Common myeloid progenitor, CD34-positive (primary cell): ENCODE measurements around the gene CD2AP.
"Not testable (repeated sequence)": the region's sequence is repeated elsewhere in the genome, so short reads cannot be mapped to it uniquely, and the experiment has no call there.

Experiments used
- CTCF ChIA-PET: fragments of 350-600 bp; sonication (Branson Sonifier 250); formaldehyde crosslinking; loops from one replicate; lab custom pipeline; 2021; ENCODE audit warnings: antibody characterized with exemption; lab: Charles Lee
- POLR2A ChIA-PET: fragments of 350-600 bp; sonication (Branson Sonifier 250); formaldehyde crosslinking; loops from one replicate; lab custom pipeline; 2021; ENCODE audit warnings: antibody characterized with exemption; lab: Charles Lee
- DNase-seq, 3 donors: peaks; one replicate each; pipeline versions ENCODE4 v3.0.0 to v3.0.0-alpha.2; 2013
- H3K27ac ChIP-seq, 2 experiments: 1 replicate in 1 of 2; 2 replicates in 1 of 2; pipeline ENCODE4 v1.7.0; 2013; ENCODE audit warnings: inconsistent platforms in 2 of 2, low read length in 2 of 2, mild to moderate bottlenecking in 2 of 2, low read depth in 1 of 2, moderate library complexity in 1 of 2; ENCODE audit not compliant: severe bottlenecking in 2 of 2, insufficient read depth in 1 of 2, poor library complexity in 1 of 2
- H3K27me3 ChIP-seq, 5 experiments: replicated peaks in 2 of 5; 1 replicate in 3 of 5; 2 replicates in 2 of 5; pipeline versions ENCODE4 v1.6.1 to v1.7.0; 2013; ENCODE audit warnings: low read length in 4 of 5, mild to moderate bottlenecking in 2 of 5, moderate library complexity in 2 of 5, inconsistent platforms in 1 of 5; ENCODE audit not compliant: insufficient read depth in 5 of 5, control insufficient read depth in 4 of 5
- H3K36me3 ChIP-seq, 4 experiments: 1 replicate in 2 of 4; 2 replicates in 2 of 4; pipeline versions ENCODE4 v1.6.1 to v1.7.0; 2013; ENCODE audit warnings: low read length in 3 of 4, control low read depth in 1 of 4, mild to moderate bottlenecking in 1 of 4; ENCODE audit not compliant: control insufficient read depth in 4 of 4, insufficient read depth in 4 of 4
- H3K4me1 ChIP-seq, 4 experiments: 1 replicate in 3 of 4; 2 replicates in 1 of 4; pipeline versions ENCODE4 v1.6.1 to v1.7.1; 2013; ENCODE audit warnings: low read length in 3 of 4, mild to moderate bottlenecking in 3 of 4, control low read depth in 1 of 4, inconsistent platforms in 1 of 4, moderate library complexity in 1 of 4; ENCODE audit not compliant: control insufficient read depth in 4 of 4, insufficient read depth in 4 of 4; ENCODE audit errors: control extremely low read depth in 1 of 4
- H3K4me3 ChIP-seq, 7 experiments: 1 replicate in 4 of 7; 2 replicates in 3 of 7; pipeline versions ENCODE4 v1.5.1 to v1.7.0; 2013; ENCODE audit warnings: mild to moderate bottlenecking in 7 of 7, low read length in 6 of 7, moderate library complexity in 6 of 7, inconsistent platforms in 2 of 7, low read depth in 2 of 7, control low read depth in 1 of 7; ENCODE audit not compliant: insufficient read depth in 4 of 7, control insufficient read depth in 1 of 7; ENCODE audit errors: extremely low read depth in 1 of 7
- H3K9me3 ChIP-seq, 5 experiments: 1 replicate in 4 of 5; 2 replicates in 1 of 5; pipeline versions ENCODE4 v1.6.1 to v1.7.1; 2013; ENCODE audit warnings: low read length in 4 of 5, mild to moderate bottlenecking in 2 of 5, inconsistent platforms in 1 of 5, low read depth in 1 of 5, moderate library complexity in 1 of 5; ENCODE audit not compliant: control insufficient read depth in 4 of 5, insufficient read depth in 2 of 5; ENCODE audit errors: control extremely low read depth in 1 of 5
- WGBS: methylation state at CpG from one replicate; pipeline ENCODE4 v1.1.5; 2013; ENCODE audit not compliant: insufficient coverage; 5-methylcytosine and 5-hydroxymethylcytosine counted together

Gene CD2AP

GRCh38 chr6:47647188-47647587 is 169.6 kb downstream of the CD2AP start:
- POLR2A ChIA-PET = no interaction called here
- no peak overlapping the region for H3K4me3 ChIP-seq
- H3K27me3 ChIP-seq = no peaks in the 10 kb centered on the region
- no peaks in the 10 kb centered on the region for H3K9me3 ChIP-seq
- CTCF ChIA-PET = interaction anchor here (1.5 kb wide), 1 partner anchor 14 kb away, joined by 3 read pairs; no protein-coding TSS in a partner anchor
- no peak for DNase-seq
- WGBS = no CpG with 5 or more reads among the region's 1 CpG
- peaks cover 0 to 11% (median 5%) of the 10 kb centered on the region in 4 experiments for H3K4me1 ChIP-seq
- H3K36me3 ChIP-seq = no peaks in the 10 kb centered on the region
- no peak overlapping the region for H3K27ac ChIP-seq

- POLR2A ChIA-PET, DNase-seq, H3K4me3 ChIP-seq, H3K9me3 ChIP-seq, H3K36me3 ChIP-seq, H3K27ac ChIP-seq, H3K27me3 ChIP-seq: not testable (repeated sequence)
- WGBS = 98% methylated on average over 4 of the region's 4 CpGs
- peaks cover 0 to 11% (median 5%) of the 10 kb centered on the region in 4 experiments for H3K4me1 ChIP-seq
- CTCF ChIA-PET = interaction anchor here (1.5 kb wide), 1 partner anchor 14 kb away, joined by 3 read pairs; no protein-coding TSS in a partner anchor
Observed at GRCh38 chr6:47647626-47648025, 170.0 kb downstream of the CD2AP start.

GRCh38 chr6:47648031-47648430 is 170.4 kb downstream of the CD2AP start:
- CTCF ChIA-PET = interaction anchor here (1.5 kb wide), 1 partner anchor 15 kb away, joined by 3 read pairs; no protein-coding TSS in a partner anchor
- Histone ChIP-seq H3K27ac (no peak overlapping the region), H3K4me1 (peaks cover 0 to 11% (median 5%) of the 10 kb centered on the region in 4 experiments), H3K27me3 (no peaks in the 10 kb centered on the region), H3K4me3 (no peak overlapping the region), H3K36me3 (no peaks in the 10 kb centered on the region), H3K9me3 (no peaks in the 10 kb centered on the region)
- WGBS = 100% methylated on average over 1 of the region's 2 CpGs
- POLR2A ChIA-PET = no interaction called here
- DNase-seq = no peak

GRCh38 chr6:47650553-47651432 is 173.2 kb downstream of the CD2AP start:
- CTCF ChIA-PET = interaction anchor here (0.8 to 1.1 kb wide), 2 partner anchors 10 to 19 kb away, joined by 3 read pairs; no protein-coding TSS in a partner anchor
- Histone ChIP-seq H3K9me3 (no peaks in the 10 kb centered on the region), H3K27ac (no peak overlapping the region)

GRCh38 chr6:47651505-47651944 is 173.9 kb downstream of the CD2AP start:
- POLR2A ChIA-PET = no interaction called here
- CTCF ChIA-PET = interaction anchor here (1.1 kb wide), 1 partner anchor 20 kb away, joined by 3 read pairs; no protein-coding TSS in a partner anchor
- H3K27ac ChIP-seq = no peak overlapping the region
- peaks cover 0 to 11% (median 5%) of the 10 kb centered on the region in 4 experiments for H3K4me1 ChIP-seq
- H3K36me3 ChIP-seq = no peaks in the 10 kb centered on the region
- no peak for DNase-seq
- 80% methylated on average over 4 of the region's 6 CpGs for WGBS
- no peaks in the 10 kb centered on the region for H3K9me3 ChIP-seq
- H3K27me3 ChIP-seq = no peaks in the 10 kb centered on the region
- no peak overlapping the region for H3K4me3 ChIP-seq

More at GRCh38 chr6:47650553-47651432, 173.2 kb downstream of the CD2AP start:
- Histone ChIP-seq H3K4me3 (no peak overlapping the region), H3K27me3 (no peaks in the 10 kb centered on the region), H3K4me1 (peaks cover 0 to 11% (median 5%) of the 10 kb centered on the region in 4 experiments), H3K36me3 (no peaks in the 10 kb centered on the region)
- WGBS = 92% methylated on average over 2 of the region's 3 CpGs
- peak; percentile 2 to 50 (median 45) for DNase-seq
- POLR2A ChIA-PET = no interaction called here

- Histone ChIP-seq H3K4me1 (peaks cover 0 to 11% (median 5%) of the 10 kb centered on the region in 4 experiments), H3K27me3 (peaks cover 0 to 2% (median 0%) of the 10 kb centered on the region in 5 experiments)
- POLR2A ChIA-PET = no interaction called here
Observed at GRCh38 chr6:47653706-47654105, 176.1 kb downstream of the CD2AP start.

GRCh38 chr6:47654255-47654654 is 176.7 kb downstream of the CD2AP start:
- ChIA-PET POLR2A (no interaction called here), CTCF (no interaction called here)
- Histone ChIP-seq H3K27ac (no peak overlapping the region), H3K27me3 (peaks cover 0 to 2% (median 0%) of the 10 kb centered on the region in 5 experiments), H3K36me3 (no peaks in the 10 kb centered on the region), H3K9me3 (no peaks in the 10 kb centered on the region), H3K4me3 (no peak overlapping the region), H3K4me1 (peaks cover 0 to 11% (median 5%) of the 10 kb centered on the region in 4 experiments)
- 90% methylated on average over 4 of the region's 4 CpGs for WGBS
- DNase-seq = peak in 1 of 3 donors; percentile 10

More at GRCh38 chr6:47653706-47654105, 176.1 kb downstream of the CD2AP start:
- Histone ChIP-seq H3K9me3 (no peaks in the 10 kb centered on the region), H3K36me3 (no peaks in the 10 kb centered on the region), H3K27ac (no peak overlapping the region), H3K4me3 (no peak overlapping the region)
- no peak for DNase-seq
- CTCF ChIA-PET = interaction anchor here (1.1 kb wide), 1 partner anchor 22 kb away, joined by 3 read pairs; no protein-coding TSS in a partner anchor
- 81% methylated on average over 5 of the region's 5 CpGs for WGBS
